Activated naive CD4-positive, alpha-beta T cell treated with anti-CD3 and anti-CD28 coated beads, Interleukin-2, amount 10 ng/mL, durations not matched to agents 7 days and 5 days (primary cell): ENCODE data around the gene DNAH17.

Experiments
- CTCF ChIA-PET: fragments of 350-600 bp; sonication (Branson Sonifier 250); formaldehyde crosslinking; loops from one replicate; lab custom pipeline; 2021; ENCODE audit warnings: antibody characterized with exemption; lab: Charles Lee
- DNase-seq: peaks from one replicate; pipeline ENCODE4 v3.0.0-alpha.2; 2020
- H3K27ac Mint-ChIP-seq: one replicate; pipeline ENCODE4 v1.8.0; 2021; ENCODE audit warnings: mild to moderate bottlenecking, moderate library complexity, mixed read lengths
- H3K27me3 Mint-ChIP-seq: one replicate; pipeline ENCODE4 v1.8.0; 2021; ENCODE audit warnings: mild to moderate bottlenecking, mixed read lengths
- H3K36me3 Mint-ChIP-seq: one replicate; pipeline ENCODE4 v1.8.0; 2021; ENCODE audit warnings: mixed read lengths
- H3K4me1 Mint-ChIP-seq: one replicate; pipeline ENCODE4 v1.8.0; 2021; ENCODE audit warnings: mixed read lengths
- H3K4me3 Mint-ChIP-seq: one replicate; pipeline ENCODE4 v1.8.0; 2021; ENCODE audit warnings: mild to moderate bottlenecking, moderate library complexity, mixed read lengths
- H3K9me3 Mint-ChIP-seq: one replicate; pipeline ENCODE4 v1.8.0; 2021; ENCODE audit warnings: mixed read lengths

The DNAH17 gene, protein sequence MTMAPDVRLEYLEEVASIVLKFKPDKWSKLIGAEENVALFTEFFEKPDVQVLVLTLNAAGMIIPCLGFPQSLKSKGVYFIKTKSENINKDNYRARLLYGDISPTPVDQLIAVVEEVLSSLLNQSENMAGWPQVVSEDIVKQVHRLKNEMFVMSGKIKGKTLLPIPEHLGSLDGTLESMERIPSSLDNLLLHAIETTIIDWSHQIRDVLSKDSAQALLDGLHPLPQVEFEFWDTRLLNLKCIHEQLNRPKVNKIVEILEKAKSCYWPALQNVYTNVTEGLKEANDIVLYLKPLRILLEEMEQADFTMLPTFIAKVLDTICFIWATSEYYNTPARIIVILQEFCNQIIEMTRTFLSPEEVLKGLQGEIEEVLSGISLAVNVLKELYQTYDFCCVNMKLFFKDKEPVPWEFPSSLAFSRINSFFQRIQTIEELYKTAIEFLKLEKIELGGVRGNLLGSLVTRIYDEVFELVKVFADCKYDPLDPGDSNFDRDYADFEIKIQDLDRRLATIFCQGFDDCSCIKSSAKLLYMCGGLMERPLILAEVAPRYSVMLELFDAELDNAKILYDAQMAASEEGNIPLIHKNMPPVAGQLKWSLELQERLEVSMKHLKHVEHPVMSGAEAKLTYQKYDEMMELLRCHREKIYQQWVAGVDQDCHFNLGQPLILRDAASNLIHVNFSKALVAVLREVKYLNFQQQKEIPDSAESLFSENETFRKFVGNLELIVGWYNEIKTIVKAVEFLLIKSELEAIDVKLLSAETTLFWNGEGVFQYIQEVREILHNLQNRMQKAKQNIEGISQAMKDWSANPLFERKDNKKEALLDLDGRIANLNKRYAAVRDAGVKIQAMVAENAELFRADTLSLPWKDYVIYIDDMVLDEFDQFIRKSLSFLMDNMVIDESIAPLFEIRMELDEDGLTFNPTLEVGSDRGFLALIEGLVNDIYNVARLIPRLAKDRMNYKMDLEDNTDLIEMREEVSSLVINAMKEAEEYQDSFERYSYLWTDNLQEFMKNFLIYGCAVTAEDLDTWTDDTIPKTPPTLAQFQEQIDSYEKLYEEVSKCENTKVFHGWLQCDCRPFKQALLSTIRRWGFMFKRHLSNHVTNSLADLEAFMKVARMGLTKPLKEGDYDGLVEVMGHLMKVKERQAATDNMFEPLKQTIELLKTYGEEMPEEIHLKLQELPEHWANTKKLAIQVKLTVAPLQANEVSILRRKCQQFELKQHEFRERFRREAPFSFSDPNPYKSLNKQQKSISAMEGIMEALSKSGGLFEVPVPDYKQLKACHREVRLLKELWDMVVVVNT (N-terminal part only)

DNA sequence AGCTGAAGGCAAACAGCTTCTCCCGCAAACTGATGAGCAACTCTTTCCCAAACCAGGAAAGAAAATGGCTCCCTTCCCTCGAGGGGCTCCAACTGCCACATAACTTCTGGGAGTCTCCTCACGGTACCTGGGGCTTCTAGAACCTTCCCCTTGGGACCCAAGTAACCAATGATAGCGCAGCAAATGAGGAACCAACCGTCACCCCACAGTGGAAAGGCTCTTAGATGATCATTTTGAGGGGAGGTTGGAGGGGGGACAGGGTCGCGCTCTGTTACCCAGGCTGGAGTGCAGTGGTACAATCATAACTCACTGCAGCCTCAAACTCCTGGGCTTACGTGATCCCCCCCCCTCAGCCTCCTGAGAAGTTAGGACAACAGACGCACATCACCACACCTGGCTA is at the start of gene DNAH17:
TSS of gene DNAH17 (minus strand) at position 101 of the 400 bp plus-strand sequence. CDS start 2,339 bp downstream, outside the sequence.
- no peak for DNase-seq
- no peaks in the 10 kb centered on the region for H3K9me3 Mint-ChIP-seq
- H3K27ac Mint-ChIP-seq: no peak within 1 kb of the TSS
- no peaks in the 10 kb centered on the region for H3K36me3 Mint-ChIP-seq
- H3K27me3 Mint-ChIP-seq: peaks cover 51% of the 10 kb centered on the region
- H3K4me3 Mint-ChIP-seq: no peak within 1 kb of the TSS
- no peaks in the 10 kb centered on the region for H3K4me1 Mint-ChIP-seq
- CTCF ChIA-PET: no interaction called here

DNA sequence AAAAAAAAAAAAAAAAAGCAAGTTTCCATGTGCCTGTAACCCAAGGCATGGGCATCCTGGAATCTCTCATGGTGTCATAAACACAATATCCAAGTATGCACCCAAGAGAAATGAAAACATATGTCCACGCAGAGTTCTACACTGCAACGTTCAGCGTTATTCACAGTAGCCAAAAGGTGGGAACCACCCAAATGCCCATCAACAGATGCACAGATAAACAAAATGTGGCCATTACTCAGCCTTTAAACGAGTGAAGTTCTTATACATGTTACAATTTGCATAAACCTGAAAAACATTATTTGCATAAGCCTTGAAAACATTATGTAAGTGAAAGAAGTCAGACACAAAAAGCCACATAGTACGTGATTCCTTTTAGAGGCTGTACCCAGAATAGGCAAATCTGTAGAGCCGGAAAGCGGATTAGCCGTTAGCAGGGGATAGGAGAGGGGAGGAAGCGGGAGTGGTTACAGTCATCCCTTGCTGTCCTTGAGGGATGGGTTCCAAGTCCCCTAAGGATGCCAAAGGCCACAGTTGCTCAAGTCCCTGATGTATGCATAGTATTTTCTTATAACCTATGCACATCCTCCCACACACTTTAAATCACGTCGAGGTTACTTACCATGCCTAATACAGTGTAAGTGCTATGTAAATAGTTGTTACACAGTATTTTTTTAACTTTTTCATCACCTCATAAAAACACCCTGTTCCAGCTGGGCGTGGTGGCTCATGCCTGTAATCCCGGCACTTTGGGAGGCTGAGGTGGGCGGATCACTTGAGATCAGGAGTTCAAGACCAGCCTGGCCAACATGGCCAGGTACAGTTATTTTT is 47.3 kb upstream of the DNAH17 start:
- Mint-ChIP-seq H3K27me3 (peaks cover 9% of the 10 kb centered on the region), H3K4me1 (no peaks in the 10 kb centered on the region), H3K27ac (no peak overlapping the region), H3K9me3 (no peaks in the 10 kb centered on the region), H3K36me3 (no peaks in the 10 kb centered on the region), H3K4me3 (no peak overlapping the region)
- CTCF ChIA-PET: no interaction called here
- no peak for DNase-seq

DNA sequence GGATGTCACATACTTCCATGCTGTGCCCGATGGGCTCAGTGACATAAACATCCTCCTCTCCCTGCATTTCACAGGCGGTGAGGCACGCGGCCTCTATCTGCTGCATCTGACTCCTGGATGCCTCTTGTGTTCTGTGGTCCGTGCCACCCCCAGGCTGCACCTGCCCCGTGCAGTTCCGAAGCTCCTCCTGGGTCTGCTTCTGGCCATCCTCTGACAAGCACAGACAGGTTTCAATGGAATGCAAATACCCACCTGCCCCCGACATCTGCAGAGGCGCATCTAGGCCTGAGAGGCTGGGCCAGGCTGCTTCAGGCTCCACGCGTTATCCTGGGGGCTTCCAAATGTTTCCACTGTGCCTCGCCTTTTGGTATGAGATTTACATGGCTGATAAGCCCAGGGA is 46.3 kb upstream of the DNAH17 start:
- Mint-ChIP-seq H3K9me3 (no peaks in the 10 kb centered on the region), H3K4me1 (no peaks in the 10 kb centered on the region), H3K27ac (no peak overlapping the region), H3K27me3 (peaks cover 14% of the 10 kb centered on the region), H3K36me3 (no peaks in the 10 kb centered on the region), H3K4me3 (no peak overlapping the region)
- CTCF ChIA-PET: no interaction called here
- DNase-seq: no peak

DNA sequence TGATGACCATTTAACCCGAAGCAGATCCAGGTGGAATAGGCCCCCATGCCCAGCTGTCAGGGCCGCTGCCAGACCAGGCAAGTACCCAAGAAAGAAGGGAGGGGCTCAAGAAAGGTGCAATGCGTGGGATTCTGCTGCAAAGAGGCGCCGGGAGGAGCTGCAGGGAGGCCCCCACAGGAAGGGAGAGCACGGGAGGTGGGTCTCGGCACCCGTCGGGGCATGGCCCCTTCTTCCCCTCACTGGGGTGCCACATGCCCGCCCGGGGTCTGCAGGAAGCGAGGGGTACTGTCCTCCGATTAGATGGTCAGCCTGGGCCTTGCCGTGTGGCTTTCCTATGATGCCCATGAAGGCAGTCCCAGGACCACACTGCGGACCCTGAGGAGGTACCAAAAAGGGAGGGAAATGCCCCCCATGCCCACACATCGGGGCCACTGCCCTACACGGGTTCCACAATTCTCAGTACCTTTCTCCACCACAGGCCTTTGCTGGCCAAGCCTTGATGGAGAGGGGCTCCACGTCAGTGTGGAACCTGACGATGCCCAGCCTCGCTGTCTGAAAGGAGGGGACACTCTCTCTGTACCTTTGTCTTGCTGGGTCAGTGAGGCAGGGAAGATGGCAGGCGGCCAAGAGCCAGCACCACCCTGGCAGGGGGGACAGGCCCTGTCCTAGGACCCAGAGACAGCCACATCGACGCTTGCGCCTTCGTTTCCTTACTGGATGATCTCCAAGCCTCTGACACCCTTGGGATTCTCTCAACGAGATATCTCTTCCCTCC is 45.5 kb upstream of the DNAH17 start:
- Mint-ChIP-seq H3K36me3 (no peaks in the 10 kb centered on the region), H3K4me1 (no peaks in the 10 kb centered on the region), H3K9me3 (no peaks in the 10 kb centered on the region), H3K27ac (no peak overlapping the region), H3K27me3 (peaks cover 21% of the 10 kb centered on the region), H3K4me3 (no peak overlapping the region)
- no peak for DNase-seq
- CTCF ChIA-PET: no interaction called here

DNA sequence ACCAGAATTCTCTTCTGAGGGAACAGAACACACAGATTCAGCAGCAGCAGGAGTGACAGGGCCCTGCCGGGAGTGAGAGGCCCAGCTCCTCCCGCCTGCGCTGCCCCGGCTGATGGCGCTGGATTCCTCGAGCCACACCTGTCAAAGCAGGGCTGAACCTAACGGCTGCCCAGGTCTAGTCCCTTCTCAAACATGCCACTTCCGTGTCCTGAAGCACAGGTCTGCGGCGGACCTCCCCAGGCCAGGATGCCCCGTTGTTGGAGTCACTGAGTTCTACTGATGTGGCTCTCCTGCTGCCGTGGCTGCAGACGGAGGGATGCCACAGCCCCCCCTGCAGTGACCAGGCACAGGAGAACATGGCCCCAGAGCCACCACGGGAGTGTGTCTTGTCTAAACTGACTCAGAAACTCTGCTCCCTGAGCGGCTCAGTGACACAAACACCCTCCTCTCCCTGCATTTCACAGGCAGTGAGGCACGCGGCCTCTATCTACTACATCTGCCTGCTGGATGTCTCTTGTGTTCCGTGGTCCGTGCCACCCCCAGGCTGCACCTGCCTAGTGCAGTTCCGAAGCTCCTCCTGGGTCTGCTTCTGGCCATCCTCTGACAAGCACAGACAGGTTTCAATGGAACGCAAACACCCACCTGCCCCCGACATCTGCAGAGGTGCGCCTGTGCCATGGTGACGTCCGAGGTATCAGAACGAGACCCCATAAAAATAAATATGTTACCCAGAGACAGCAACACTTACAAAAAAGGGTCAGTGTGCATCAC is 44.7 kb upstream of the DNAH17 start:
- H3K4me1 Mint-ChIP-seq: no peaks in the 10 kb centered on the region
- H3K27ac Mint-ChIP-seq: no peak overlapping the region
- H3K27me3 Mint-ChIP-seq: peaks cover 21% of the 10 kb centered on the region
- H3K36me3 Mint-ChIP-seq: no peaks in the 10 kb centered on the region
- no peak for DNase-seq
- no peaks in the 10 kb centered on the region for H3K9me3 Mint-ChIP-seq
- CTCF ChIA-PET: no interaction called here
- H3K4me3 Mint-ChIP-seq: no peak overlapping the region

DNA sequence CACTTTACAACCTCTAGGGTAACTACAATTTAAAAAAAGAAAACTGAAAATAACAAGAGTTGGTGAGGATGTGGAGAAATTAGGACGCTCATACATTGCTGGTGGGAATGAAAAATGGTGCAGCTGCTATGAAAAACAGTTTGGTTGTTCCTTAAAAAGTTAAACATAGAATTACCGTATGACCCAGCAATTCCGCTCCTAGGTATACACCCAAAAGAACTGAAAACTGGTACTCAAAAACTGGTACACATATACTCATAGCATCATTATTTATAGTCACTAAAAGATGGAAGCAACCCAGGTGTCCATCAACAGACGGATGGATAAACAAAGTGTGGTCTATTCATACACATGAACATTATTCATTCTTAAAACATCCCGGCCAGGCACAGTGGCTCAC is 42.9 kb upstream of the DNAH17 start:
- peaks cover 17% of the 10 kb centered on the region for H3K27me3 Mint-ChIP-seq
- H3K4me1 Mint-ChIP-seq: no peaks in the 10 kb centered on the region
- H3K36me3 Mint-ChIP-seq: no peaks in the 10 kb centered on the region
- no peak for DNase-seq
- no peak overlapping the region for H3K27ac Mint-ChIP-seq
- no peak overlapping the region for H3K4me3 Mint-ChIP-seq
- no peaks in the 10 kb centered on the region for H3K9me3 Mint-ChIP-seq
- CTCF ChIA-PET: no interaction called here

DNA sequence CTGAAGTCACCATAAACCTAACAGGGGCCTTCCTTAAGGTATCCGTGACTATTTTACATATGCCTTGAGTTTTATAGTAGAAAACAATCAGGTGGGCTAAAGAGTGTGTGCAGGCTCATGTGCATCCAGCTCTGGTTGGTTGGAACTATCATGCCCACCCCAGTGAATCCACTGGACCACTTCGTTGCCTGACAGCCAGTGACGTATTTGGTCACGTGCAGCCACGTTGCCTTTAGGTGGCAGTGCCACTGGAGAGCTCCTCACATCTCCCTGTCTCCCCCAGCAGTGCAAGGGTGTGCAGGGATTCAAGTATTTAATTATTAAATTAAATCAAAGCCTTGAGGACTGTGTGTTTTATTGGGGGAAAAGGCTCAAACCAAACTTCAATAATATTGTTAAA is 42.1 kb upstream of the DNAH17 start:
- DNase-seq: no peak
- CTCF ChIA-PET: no interaction called here
- Mint-ChIP-seq H3K27ac (peak overlapping the region; percentile 3), H3K27me3 (peaks cover 19% of the 10 kb centered on the region), H3K9me3 (no peaks in the 10 kb centered on the region), H3K36me3 (no peaks in the 10 kb centered on the region), H3K4me1 (no peaks in the 10 kb centered on the region), H3K4me3 (no peak overlapping the region)

DNA sequence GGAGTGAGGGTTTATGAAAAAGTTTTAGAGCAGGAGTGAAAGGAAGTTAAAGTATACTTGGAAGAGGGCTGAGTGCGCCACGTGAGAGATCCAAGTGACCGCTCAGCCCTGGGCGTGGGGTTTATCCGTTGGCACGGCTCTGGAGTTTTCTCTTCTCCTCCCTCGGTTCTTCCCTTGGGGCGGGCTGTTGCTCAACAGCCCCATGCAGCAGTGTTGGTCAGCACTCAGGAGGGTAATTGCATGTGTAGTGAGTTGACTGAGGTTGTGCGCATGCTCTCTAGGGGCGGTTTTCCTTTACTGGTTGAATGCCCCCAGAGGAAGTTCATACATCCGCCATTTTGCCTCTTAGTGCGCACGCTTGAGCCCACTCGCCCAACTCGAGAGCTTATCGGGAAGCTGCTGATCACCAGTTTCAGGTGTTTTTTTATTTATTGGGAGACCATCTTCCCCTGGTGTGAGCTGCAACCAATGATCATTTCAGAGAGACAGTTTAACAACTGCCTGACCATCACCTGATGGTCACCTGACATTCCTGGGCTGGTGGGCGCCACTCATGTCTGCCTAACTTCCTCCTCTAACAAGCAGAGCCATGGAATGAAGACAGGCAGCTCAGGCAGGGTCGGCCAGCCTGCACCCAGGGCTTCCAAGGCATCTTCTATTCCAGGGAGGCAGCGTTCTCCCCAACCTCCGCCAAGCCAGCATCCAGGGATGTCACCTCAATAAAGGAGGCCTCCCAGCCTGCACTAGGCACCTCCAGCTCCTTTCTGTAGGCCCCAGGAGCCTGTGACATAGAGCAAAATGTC is 41.3 kb upstream of the DNAH17 start:
- CTCF ChIA-PET: no interaction called here
- DNase-seq: no peak
- H3K4me1 Mint-ChIP-seq: no peaks in the 10 kb centered on the region
- H3K4me3 Mint-ChIP-seq: no peak overlapping the region
- H3K27me3 Mint-ChIP-seq: peaks cover 21% of the 10 kb centered on the region
- no peak overlapping the region for H3K27ac Mint-ChIP-seq
- no peaks in the 10 kb centered on the region for H3K9me3 Mint-ChIP-seq
- no peaks in the 10 kb centered on the region for H3K36me3 Mint-ChIP-seq

DNA sequence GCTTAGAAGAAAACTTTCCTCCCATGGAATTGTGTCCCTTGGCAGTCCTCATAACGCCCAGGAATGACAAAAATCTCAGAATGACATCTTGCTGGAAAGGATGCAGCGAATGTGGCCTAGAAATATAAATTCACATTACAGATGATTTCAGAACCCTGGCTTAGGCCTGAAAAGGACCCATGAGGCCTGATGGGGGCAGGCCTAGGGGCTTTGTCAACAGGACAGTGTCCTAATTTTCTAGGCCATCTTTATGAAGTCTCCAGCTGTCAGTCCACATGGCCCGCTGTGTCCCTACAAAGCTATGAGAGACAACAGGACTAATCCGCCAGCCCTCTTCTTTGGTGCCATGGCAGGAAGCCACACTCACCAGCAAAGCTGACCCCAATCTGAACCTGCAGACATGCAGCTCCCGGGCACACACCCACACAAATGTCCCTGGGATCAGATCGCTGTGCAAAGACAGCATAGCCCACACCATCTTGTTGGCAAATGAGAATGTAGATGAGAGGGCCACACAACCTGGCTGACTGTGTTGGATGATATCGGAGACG is 40.4 kb upstream of the DNAH17 start:
- DNase-seq: no peak

DNA sequence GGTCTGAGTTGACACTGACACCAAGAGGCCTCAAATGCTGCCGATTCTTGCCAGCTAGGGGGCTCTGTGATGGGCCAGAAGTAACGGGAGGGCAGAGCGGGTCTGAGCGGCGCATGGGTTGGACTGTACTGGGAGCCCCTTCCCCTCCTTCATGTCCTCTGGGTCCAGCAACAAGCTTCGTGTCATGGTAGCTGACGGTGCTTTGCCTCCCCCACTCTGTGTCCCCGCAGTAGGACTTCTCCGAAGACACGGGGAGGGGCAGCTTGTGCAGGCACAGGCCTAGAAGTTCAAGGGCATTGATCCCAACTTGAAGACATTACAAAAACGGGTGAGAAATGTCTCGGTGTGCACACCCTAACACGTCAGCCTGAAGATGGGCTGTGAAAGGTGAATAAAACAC is 39.8 kb upstream of the DNAH17 start:
- Mint-ChIP-seq H3K4me1 (no peaks in the 10 kb centered on the region), H3K36me3 (no peaks in the 10 kb centered on the region), H3K4me3 (no peak overlapping the region), H3K27me3 (peaks cover 24% of the 10 kb centered on the region), H3K9me3 (no peaks in the 10 kb centered on the region), H3K27ac (no peak overlapping the region)
- no peak for DNase-seq
- CTCF ChIA-PET: no interaction called here

More for the DNA sequence above, 40.4 kb upstream of the DNAH17 start:
- no peak overlapping the region for H3K27ac Mint-ChIP-seq
- H3K4me1 Mint-ChIP-seq: no peaks in the 10 kb centered on the region
- H3K27me3 Mint-ChIP-seq: peaks cover 21% of the 10 kb centered on the region
- CTCF ChIA-PET: no interaction called here
- H3K9me3 Mint-ChIP-seq: no peaks in the 10 kb centered on the region
- H3K36me3 Mint-ChIP-seq: no peaks in the 10 kb centered on the region
- H3K4me3 Mint-ChIP-seq: no peak overlapping the region

DNA sequence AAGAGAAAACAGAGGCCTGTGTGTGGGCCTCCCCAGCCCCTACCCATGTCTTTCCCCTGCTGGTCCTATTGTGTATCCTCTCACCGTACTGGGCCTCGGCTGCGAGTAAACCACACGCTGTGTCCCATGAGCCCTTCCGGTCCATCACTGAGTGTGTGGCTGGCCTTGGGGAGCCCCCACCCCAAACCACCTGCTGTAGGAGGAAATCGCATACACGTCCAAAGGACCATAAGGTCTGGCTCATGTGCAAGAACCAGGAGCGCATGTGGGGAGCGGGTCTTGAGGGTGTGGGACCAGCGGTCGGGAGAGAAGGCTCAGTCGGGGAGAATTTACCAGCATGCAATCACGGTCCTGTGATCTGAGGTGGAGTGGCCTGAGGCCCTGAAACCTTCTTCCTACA is 38.4 kb upstream of the DNAH17 start:
- Mint-ChIP-seq H3K27me3 (peaks cover 33% of the 10 kb centered on the region), H3K4me3 (no peak overlapping the region)
- CTCF ChIA-PET: no interaction called here

DNA sequence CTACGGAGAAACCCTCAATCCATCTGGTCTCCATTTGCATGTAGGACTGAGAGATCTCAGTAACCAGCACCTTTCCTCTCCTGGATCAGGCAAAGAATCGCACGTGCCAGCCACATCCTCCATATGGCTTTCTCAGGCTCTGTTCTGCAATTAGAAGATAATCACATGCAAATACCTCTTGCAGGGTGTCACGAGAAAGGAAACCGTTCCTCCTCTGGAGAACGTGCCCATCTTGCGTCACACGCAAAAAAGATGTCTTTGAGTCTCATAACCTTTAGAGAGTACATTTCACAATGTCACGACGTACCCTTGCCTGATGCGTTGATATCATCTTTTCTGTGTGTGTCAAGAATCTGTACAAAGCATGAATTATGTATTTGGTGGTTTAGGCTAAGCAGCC is 36.2 kb upstream of the DNAH17 start:
- no peak overlapping the region for H3K4me3 Mint-ChIP-seq
- no peaks in the 10 kb centered on the region for H3K36me3 Mint-ChIP-seq
- CTCF ChIA-PET: no interaction called here
- H3K27me3 Mint-ChIP-seq: peaks cover 44% of the 10 kb centered on the region
- no peaks in the 10 kb centered on the region for H3K9me3 Mint-ChIP-seq
- no peak overlapping the region for H3K27ac Mint-ChIP-seq
- H3K4me1 Mint-ChIP-seq: no peaks in the 10 kb centered on the region
- no peak for DNase-seq

More for the DNA sequence above, 38.4 kb upstream of the DNAH17 start:
- H3K9me3 Mint-ChIP-seq: no peaks in the 10 kb centered on the region
- H3K4me1 Mint-ChIP-seq: no peaks in the 10 kb centered on the region
- DNase-seq: no peak
- no peak overlapping the region for H3K27ac Mint-ChIP-seq
- H3K36me3 Mint-ChIP-seq: no peaks in the 10 kb centered on the region
